Measurements from ENCODE around the gene NOVA2.

The NOVA2 gene

GRCh38 chr19:45999653-46000121 lies 26.0 kb upstream of the NOVA2 start:
- no peak for DNase-seq

DNA sequence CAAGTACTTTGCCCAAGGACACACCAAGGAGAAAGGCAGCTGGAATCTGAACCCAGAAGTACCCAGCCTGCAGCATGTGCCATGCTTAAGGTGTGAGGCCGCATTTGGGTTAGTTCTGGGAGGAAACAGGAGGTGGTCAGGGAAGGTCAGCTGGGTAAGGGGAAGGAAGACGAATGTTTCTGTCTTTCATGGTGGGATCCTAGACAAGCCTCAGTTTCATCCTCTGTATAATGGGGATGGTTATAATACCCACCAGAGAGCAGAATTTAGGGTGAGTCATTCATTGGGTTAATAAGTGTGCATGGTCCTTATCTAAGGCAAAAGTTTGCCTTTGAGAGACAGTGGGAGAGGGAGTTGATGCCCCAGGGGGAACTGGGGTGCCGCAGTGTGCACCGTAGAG lies 25.2 kb upstream of the NOVA2 start:
- DNase-seq: no peak

DNA sequence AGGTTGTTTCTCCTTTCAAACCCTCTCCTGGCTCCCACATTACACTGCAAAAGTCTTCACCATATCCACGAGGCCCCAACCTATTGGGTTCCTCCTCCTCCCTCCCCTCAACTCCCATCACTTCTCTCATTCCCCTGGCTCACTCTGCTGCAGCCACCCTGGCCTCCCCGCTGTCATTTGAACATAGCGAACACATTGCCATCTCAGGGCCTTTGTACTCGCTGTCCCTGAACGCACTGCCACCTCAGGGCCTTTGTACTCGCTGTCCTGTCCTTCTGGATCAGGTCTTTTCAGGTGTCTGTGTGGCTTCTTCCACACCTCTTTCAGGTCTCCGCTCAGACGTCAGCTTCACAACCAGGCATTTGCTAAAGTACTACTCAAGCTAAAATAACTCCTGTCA lies 23.3 kb upstream of the NOVA2 start:
- no peak for DNase-seq

DNA sequence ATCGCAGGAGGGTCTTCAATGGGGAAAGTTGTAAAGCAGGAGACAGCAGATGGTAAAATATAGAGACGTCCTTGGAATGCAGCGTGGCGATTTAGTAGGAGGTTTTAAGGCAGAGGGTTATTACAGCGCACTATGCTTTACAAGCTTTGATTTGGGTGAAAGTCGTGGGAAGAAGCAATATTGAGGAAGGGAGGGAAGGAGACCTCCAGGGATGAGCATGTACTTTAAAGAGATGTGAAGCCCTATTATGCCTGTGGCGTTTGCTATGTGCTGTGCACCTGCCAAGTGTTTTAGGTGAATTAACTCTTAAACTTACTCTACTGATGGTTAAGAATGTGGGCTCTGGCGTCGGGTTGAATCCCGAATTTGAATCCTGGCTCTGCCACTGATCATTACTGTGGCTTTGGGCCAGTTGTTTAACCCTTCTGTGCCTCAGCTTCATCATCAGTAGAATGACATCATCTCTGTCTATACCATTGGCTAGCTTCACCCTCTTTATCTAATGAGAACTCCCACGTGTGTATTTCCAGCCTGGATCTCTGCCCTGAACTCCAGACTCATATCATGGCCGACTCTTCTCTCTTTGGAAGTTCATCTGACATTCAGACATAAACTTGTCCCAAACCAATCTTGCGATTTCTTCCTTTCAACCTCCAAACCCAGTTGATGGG lies 22.2 kb upstream of the NOVA2 start:
- DNase-seq: no peak

DNA sequence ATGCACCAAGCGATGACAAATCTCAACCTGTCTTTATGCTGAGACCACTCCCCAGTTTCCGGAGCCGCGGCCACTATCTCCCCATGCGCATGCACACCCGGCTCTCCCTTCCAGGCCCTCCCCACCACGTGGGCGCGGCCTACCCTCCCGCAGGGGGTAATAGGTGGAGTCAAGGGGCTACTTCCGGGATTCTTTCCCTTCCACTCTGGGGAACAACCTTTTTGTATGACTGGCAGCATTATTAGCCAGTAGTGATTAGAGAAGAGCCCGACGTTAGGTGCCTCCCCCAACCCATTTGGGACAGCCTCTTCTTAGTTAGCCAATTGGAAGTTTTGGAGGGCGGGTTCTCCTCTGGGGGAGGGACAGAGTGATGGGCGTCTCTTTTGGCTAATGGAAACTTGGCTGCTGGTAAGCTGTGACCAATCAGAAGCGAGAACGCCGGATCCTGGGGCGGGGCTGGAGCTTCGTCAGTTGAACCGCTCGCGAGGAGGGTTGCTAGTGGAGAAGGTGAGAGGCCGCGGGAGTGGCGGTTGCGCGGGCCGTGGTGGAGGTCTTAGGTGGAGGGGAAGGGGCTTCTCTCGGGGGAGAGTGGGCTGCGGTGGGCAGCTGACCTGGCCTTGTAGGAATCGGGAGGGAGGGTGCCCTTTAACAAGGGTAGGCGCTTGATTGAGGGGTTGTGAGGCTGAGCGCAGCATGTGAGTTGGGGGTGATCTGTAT lies 21.5 kb upstream of the NOVA2 start, which contains the start of gene CCDC61:
Gene CCDC61, plus strand, starts transcription at position 470 of the 717 bp plus-strand sequence. CDS start 7,552 bp downstream, outside the sequence.
- peak; percentile 97 for DNase-seq

DNA sequence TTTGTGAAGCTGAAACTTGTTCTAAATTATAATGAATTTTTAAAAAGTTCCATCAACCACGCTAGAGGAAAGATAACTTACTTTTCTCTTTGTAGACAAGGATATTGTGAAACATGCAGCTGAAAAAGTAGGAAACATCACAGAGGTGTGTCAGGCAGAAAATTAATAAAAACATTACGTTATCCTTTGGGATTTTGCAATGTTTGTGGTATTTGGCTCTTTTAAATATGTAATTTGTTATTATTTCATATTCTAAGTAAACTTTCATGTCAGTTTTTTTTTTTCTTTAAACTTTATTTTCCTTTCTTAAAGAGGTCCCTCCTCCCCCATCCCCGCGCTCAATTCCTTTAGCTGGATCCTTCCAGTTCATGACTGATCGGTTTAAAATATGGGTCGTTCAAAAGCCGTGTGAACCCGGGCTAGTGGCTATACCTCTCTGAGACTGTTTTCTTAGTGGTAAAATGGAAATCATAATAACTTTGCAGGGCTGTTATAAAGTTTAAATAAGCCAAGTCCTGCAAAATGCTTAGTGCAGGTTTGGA lies 20.9 kb upstream of the NOVA2 start:
- no peak for DNase-seq

- no peak for DNase-seq
These were observed 16.6 kb upstream of the NOVA2 start for GRCh38 chr19:45990113-45990728.

GRCh38 chr19:45985321-45985720 lies 11.7 kb upstream of the NOVA2 start:
- no peak for DNase-seq

- no peak for DNase-seq
These were observed 7.7 kb upstream of the NOVA2 start for GRCh38 chr19:45981350-45981749.

DNA sequence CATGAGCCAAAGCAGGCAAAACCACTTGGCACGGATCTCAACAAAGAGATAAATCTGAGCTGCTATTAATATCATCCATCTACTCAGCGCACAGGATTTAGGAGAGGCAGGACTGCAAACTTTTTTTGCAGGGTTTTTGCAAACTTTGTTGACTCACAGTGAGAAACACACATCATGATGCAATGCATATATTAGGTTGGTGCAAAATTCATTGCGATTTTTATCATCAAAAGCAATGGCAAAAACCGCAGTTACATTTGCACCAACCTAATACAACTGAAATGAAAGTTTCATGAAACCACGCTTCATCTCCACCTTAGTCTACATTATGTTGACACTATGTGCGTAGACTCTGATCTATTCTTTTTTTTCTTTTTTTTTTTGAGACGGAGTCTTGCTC lies 4.5 kb upstream of the NOVA2 start:
- no peak for DNase-seq

GRCh38 chr19:45976178-45976577 lies 2.5 kb upstream of the NOVA2 start:
- DNase-seq: no peak

DNA sequence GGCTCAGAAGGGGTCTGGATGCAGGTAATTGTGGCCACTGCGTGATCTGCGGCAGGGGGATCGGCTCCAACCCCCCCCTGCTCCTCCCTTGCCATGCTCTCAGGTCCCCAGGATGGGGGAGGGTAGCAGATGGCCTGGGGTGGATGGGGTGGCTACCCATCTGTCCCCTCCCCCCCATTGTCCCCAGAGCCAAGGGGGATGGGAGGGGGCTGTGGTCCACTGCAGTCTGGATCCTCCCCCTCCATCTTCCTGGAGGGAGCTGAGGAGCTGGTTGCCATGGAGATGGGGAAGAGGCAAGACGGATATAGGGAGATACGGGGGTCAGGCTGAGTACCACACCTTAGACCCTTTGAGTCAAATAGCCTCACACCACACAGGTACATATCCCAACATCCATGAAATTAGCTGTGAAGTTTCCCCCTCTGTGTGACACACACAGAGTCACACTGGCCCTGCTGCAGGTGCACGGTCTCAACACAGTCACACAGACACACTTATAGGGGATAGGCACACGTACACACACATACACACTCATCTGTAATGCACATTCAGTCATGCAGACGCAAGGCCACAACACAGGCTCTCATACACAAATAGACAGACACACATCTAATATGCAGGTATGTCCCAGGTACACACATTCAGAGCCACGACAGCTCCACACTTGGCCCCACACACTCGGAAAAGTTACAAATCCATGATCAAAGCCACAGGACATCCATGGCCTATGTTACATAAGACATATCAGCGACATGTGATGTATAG lies 1.8 kb upstream of the NOVA2 start:
- DNase-seq: no peak

- DNase-seq: no peak
These were observed 621 bp downstream of the NOVA2 start for GRCh38 chr19:45972947-45973540.

DNA sequence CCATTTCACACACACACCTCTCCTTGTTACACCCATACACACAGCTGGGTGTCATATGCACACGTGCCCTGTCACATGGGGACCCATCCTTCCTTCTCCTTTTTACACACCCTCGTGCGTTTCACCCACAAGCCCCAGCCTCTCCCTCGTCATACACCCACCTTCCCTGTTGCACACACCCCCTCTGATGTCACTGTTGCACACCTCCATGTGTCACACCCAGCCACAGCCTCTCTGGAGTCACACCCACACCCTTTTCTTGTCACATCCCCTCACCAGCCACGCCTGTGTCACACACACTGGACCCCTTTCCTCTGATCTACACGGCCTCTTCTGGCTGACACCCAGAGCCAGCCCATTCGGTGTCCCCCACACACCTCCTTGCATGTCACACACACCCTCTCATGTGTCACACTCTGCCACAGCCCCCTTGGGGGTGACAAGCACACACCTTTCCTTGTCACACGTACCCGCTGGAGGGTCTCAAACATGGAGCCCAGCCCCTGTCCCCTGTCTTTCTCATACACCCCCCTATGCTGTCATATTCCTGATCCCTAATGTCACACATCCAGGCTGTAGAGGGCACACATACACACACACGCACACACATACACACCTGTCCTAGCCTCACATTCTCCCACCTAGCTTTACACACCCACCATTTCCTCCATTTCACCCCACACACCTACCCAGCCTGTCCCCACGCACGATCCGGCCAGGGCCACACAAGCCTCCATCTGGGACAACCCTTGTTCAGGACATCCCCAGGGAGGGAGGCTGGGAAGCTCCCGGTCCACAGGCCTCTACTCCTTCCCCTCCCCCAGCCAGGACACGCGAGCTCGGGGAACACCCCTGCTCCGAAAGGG lies 1.4 kb downstream of the NOVA2 start:
- no peak for DNase-seq

DNA sequence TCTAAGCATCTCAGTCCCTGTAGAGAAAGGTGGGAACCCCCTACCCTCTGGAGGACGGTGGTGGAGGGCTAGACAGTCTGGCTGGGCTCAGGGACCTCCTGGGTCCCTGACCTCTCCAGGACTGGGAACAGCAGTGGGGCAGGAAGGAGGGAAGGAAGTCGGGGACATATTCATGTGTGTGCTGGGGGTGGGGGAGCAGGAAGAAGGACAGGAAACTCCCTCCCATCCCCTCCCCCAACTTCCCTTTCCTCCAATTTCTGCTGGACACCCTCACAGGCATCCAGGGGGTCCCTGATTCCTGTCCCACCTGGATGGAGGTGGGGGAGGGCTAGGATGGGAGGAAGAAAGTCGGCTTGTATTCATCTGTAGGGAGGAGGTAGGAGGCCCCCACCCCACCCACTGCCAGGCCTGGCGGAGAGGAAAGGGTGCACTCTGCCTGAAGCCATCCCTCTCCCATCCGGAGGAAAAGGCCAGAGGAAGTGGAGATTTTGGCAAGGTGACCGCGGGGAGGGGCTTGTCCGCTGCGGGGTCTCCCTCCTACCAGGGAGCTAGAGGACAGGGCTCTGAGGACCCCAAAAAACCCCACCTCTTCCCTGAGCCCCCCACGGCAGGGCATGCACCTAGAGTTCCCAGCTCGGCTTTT lies 2.3 kb downstream of the NOVA2 start:
- DNase-seq: no peak

- no peak for DNase-seq
These were observed 4.0 kb downstream of the NOVA2 start for GRCh38 chr19:45969676-45970075.

DNA sequence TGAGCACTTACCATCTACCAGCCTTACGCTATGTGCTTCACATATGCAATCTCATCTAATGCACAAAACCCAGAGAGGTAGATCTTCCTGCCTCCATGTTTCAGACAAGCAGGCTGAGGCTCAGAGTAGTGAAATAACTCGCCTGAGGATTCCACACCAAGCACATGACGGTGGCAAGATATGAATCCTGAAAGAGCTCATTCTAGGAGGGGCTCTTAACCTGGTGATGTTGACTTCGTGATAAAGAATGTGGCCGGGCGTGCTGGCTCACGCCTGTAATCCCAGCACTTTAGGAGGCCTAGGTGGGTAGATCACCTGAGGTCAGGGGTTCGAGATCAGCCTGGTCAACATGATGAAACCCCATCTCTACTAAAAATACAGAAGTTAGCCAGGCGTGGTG lies 5.0 kb downstream of the NOVA2 start:
- no peak for DNase-seq

DNA sequence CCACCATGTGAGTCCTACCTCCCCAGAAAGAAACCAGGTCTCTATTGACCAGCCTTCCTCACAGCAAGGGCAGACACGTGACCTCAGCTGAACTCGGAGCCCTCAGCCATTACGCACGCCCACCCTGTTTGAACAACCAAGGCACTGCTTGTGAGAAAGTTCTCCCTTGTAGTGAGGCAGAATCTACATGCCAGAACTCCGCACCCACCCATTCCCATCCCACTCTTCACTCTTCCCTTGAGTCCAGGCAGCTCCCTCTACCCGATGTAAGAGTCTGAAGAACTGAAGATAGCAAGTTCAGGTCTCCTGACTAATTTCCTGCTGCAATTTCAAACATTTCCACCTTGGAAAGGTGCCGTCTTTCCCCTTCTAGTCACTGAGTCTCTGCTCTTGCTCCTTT lies 6.4 kb downstream of the NOVA2 start:
- no peak for DNase-seq

GRCh38 chr19:45962021-45962420 lies 11.6 kb downstream of the NOVA2 start:
- DNase-seq: no peak

DNA sequence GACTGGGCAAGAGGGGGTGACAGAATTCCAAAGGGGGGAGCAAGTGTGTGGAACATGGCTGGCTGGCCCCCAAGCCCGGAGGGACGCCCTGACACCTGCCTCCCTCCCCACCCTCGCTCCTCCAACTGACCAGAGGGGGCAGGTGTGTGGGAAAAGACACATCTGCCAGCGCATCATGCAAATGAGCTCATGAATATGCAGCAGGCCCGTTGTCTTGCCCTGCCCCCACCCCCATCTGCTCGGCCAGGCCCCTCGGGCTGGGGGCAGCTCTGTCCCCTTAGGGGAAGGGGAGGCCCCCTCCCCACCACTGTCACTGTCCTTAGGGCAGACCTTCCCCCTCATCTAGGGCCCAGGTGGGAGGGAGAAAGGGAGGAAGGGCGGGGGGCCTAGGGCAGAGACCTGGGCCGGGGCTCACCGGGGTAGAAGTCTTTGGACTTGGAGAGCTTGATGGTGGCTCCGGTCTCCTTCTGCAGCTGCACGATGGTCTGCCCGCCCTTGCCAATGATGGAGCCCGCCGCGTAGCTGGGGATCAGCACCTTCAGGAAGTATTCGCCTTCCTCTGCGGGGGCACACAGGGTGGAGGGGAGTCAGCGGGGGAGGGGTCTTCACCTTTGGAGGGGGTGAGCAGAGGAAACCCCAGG lies 12.9 kb downstream of the NOVA2 start:
- DNase-seq: no peak

Data from effector CD8-positive, alpha-beta T cell (primary cell).